GM18520 (cell line): Measurements from ENCODE around the gene HOXA6.

Source experiments
- ATAC-seq: cut with Tn5 transposase; IDR thresholded peaks from one replicate; pipeline ENCODE4 v1.9.1; 2021; ENCODE audit not compliant: unreplicated experiment

The HOXA6 gene

DNA sequence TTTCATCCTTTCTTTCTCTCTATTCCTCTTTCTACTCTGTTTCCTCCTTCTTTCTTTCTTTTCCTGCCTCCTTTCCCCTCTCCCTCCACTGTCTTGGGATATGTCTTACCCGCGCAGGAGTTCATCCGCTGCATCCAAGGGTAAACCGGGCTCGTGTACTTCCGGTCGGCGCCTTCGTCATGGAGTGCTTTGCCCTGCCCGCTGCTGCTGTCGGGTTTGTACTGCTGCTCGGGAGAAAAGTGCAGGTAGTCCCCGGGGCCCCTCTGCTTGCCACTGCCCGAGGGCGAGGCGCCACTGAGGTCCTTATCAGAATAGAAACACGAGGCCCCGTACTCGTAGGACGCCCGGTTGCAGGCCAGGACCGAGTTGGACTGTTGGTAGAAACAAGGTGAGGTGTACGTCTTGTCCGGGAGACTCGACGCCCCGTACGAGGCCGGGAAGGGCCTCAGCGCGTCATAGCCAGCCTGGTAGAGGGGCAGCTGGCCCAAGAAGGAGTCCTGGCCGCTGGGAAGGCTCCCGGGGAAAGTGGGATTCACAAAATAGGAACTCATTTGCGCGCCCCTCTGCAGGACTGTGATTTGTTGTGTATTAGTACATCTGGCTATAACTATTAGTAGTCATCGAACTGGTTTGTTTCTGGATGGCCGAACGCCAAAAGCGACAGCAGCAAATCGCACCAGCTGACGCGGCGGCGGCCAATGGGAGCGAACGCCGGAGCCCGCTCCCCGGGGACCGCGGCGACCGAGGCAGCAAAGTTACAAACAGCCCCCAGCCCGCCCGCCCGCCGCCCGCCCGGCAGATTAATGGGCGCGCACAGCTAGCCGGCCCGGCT lies at the start of gene HOXA6:
Gene HOXA6, minus strand, starts transcription at position 576 of the 832 bp plus-strand sequence. Its CDS starts 25 bp downstream, at position 551.
- ATAC-seq, result no peak

DNA sequence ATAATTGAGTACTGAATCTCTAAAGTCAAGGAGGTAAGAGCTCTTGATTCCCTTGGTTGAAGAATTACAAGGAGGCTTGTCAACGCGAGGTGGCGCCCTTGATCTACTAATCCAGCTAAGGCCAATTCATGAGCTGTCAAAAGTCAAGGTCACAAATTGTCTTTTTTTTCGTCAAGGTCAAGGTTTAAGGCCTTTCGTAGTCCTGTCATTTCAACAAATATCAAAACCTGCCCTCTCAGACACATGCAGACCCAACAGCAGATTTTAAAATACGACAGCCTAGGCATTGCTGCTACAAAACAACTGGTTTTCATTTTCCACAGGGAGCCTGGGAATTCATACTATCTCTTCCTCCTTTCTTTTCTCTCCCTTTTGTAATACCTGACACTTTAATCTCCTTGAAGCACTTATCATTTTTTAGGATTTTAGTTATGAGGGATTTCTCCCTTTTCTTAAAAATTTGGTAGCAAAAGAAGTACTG lies 48.8 kb upstream of the HOXA6 start:
- no peak for ATAC-seq

DNA sequence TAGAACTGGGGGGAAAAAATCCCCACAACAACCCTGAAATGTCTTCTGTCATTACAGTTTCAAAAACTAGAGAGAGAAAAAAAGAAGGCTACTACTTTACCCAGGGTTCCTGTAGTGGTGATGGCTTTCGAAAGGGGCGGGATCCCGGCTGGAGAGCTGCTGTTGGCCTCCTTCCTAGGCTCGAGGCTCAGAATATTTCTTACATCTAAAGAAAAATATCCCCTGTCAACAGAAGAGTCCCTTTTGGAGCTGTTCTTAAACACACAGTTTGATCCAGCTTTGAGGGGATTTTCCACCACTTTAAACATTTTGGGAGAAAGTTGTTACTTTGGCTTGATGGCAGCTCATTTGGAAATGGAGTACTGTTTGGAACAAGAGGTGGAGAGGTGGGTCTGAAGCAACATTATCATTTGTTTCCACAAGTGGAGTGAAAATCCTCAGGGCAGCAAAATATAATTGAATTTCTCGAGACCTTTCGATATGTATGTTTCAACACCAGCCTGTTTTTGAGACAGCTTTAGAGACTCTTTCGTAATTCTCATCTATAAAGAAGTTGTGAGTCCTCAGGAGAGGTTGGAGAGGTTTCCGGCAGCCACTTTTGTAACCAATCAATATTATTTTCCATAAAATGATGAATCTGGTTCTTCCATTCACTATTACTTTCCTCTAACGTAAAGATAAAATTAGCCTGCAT lies 47.3 kb upstream of the HOXA6 start:
- ATAC-seq, result no peak

DNA sequence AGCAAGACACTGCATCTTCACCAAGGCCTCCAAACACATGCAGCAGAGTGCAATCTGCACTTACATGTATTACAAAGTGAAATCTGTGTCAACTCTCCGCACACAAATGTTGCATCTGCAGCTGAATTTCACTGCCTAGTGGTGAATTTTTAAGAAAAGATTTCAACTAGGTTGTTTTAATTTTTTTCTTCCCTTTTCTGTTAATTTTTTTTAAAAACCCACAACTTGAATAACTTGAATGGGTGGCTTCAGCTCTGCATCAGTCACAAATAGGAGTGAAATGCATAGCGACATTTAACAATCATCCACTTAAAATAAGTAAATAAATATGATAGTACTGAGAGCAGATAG lies 46.4 kb upstream of the HOXA6 start:
- no peak for ATAC-seq

DNA sequence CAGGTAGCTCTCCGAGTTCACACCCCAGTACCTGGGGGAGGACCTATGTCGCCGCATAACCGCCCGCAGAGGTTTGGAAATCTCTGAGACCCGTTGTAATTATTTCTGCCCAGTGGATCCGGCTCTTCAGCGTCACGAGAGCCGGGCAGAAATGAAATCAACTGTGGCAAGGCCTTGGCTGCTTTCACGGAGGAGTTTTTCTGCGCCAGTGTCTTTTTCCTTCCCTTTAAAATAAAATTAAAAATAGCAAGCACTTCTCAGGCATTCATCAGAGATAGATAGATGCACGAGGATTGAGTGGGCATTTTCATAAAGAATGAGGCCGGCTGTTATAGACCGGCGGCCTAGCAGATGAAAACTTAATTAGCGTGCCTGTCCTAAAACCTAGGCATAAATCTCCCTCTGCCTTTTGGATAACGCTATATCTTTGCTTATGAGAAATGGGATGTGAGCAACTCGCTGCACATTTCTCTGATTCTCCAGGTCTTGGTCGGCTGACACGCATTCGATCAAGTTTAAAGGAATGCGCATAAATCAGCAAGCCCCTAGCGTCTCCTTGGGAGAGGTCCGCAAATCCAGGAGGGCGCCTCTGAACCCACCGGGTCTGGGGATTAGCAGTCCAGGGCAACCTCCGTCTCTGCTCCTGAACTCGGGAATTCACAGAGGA lies 45.9 kb upstream of the HOXA6 start:
- no peak for ATAC-seq

DNA sequence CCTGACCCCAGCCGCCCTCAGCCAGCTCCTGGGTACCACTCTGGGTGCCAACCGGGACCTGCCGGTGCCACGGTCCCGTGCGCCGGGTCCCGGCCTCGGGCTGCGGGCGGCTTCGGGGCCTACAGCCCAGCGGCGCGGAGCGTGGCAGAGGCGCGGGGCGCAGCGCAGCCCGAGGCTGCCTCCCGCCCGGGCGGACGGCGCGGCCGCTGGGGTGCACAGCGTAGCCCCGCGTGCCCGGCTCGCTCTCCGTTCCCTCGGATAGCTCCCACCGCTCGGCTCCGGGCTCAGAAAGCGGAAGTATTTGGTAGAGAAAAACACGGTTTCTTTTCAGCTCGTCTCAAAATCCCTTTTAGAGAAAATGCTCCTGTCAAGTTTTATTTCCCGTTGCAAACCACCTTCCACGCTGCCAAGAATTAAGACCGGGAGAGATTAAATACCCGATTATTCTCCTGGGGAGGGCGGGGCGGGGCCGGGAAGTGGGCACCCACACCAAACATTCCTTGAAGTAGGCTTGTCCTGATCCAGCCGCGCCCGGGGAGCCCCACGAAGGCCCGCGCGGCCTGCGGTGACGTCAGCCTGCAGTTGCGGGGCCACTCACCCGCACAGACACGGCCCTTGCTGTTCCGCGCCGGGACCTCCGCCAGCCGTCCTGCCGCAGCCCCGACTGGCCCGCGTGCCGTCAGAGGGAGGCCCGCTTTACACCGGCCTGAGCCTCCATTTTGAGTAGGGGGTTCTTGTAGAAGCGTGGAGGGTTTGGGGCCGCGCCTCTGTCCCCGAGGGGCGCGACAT lies 45.2 kb upstream of the HOXA6 start:
- no peak for ATAC-seq

DNA sequence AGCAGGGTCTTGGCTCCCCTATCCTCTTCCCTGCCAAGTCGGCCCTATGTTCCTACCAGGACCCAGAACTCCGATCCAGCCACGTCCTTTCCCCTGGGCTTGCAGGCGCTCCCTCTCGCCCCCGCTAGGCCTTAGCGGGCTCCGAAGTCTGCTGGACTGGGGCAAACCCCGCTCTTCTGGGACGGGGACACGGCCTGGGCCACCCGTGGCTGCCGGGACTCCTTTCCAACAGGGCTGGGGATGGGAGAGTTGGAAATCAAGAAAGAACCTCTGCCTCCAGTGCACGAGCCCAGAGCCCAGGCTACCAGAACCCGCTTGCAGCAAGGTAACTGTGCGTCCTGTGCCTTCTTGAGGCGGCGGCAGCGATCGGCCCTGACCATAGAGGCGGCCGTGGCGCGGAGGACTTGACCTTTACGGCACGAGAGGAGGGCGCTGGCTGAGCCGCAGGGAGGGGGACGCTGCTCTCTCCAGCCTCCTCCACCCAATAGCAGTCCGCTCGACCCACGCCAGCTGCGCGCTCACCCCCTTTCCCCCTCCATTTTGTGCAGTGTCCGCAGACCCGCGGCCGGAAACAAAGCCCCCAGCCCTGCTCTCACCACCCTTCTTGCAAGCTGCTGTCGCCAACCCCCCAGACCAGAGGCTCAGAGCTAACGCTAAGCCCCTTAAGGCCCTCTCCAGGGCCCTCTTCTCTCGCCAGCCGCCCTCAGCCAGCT lies 44.4 kb upstream of the HOXA6 start:
- ATAC-seq, result no peak

DNA sequence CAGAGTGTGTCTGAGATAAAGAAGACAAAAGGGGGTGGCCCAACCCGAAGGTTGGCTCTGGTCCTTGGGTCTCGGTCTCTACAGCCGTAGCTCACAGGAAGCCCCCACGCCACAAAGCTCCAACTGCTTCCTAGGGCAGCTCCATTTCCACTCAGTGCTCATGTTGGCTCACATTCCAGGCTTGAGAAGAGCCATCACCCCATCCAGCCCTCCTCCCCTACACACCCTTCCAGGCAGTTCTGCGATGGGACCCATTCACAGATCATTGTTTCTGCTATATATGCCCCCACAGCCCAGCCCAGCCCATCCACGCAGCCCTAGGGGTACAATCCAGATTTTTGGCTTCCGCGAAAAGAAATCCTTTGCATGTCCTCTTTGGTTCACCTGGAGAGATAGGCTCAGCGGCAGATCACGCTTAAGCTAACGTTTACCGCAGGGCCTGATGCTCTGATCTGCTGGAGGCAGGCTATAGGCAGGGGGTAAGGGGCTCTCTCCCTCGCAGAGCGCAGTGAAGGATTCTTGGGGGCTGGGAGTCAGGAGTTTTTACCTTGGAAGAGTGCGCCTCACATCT lies 43.7 kb upstream of the HOXA6 start:
- ATAC-seq, result no peak

DNA sequence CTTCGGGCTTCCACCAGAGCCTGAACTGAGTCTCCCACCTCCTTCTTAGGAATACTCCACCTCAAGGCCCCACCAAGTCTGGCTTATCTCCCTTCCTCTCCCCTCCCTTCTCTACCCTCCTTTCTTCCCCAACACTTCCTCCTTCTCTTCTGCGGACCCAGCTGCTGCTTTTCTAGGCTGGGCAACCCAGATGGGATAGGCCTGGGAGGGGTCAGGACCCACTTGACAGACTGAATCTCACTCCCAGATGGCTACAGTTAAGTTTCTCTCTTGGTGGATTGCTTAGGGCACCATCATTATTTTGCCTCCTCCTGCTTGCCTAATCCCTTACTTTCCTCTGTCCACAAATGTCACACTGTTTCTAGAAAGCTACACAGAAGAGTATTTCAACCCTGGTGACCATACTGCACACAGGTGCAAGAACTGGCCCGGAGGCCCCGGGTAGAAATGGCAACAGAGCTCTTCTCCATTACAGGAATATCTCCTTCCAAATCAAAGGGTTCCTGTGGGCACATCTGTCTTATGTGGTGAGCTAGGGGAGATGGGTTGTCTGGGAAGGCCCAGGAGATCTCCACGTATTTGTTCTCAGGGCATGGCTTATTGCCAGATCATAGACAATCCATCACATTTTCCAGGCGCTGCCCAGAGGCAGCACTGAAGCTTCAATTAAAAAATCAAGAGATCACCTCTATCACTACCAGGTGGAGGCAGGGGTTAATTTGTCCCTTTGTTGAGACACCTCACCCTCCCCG lies 42.6 kb upstream of the HOXA6 start:
- no peak for ATAC-seq

DNA sequence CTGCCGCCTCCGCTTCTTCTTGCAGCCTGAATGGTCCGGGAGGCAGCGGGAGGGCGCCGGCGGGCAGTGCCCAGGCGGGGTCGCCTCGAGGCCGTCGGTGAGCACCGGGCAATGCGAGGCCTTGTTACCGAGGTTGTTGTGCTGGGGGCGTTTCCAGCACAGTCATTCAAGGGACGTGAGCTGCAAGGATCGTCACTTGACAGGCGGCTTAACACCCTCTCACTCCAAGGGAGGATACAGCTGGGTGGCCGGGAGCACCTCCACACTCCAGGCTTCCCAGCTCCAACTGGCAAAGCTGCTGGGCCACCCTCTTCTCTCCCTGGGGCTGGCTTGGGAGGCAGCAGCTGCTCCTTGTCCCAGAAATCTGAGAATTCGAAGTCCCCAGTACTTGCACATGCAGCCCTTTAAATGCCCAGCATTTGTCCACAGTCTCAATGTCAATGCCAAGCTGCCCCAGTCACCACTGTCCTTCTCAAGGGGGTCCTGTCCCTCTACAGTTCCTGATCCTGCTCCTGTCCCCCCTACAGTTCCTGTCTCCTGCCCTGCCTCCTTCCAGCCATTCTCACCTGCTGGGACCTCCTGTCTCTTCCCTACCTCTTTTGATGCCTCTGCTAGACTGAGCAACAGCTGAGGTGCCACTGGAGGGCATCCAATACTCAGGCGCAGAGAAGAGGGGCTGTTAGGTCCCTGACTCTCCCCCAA lies 41.9 kb upstream of the HOXA6 start:
- no peak for ATAC-seq

DNA sequence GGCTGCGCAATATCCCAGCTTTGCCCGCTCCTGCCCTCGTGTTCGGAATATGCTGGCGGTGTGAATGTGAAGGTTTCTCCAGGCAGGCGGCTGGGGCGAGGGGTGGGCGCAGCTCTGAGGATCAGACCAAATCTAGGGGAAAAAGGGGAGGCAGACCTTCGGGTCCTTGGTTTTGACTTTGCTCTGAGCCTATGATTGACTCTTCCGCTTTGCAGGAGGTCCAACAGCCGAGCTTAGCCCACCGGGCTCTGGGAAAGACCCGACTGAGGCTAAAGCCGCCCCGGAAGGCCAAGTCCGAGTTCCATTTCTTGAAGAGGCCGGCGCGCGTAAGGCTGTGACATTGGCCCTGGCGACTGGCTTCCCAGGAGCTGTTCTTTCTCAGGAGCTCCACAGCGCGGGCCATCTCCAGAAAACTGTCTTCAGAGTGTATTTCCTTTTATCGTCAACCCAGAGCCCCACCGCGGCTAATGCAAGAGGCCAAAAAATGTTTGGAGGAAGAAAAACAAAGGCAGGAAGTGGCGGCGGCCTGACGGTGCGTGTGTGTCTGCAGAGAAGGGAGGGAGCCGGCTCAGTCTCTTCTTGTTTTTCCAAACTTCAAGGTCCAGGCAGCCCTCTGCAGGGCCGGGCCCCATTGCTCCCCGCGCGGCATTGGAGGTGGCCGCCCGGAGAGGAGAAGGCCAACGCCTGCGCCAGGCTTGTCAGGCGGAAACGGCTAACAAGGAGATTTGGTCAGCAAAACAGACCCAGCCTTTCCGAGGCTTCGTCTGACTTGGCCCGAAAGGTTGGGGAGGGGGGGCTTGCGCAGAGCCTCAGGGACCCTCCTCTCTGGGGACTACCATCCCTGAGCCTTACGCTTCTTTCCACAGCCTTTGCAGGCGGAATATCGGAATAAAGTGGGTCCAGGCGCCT lies 41.1 kb upstream of the HOXA6 start:
- no peak for ATAC-seq

DNA sequence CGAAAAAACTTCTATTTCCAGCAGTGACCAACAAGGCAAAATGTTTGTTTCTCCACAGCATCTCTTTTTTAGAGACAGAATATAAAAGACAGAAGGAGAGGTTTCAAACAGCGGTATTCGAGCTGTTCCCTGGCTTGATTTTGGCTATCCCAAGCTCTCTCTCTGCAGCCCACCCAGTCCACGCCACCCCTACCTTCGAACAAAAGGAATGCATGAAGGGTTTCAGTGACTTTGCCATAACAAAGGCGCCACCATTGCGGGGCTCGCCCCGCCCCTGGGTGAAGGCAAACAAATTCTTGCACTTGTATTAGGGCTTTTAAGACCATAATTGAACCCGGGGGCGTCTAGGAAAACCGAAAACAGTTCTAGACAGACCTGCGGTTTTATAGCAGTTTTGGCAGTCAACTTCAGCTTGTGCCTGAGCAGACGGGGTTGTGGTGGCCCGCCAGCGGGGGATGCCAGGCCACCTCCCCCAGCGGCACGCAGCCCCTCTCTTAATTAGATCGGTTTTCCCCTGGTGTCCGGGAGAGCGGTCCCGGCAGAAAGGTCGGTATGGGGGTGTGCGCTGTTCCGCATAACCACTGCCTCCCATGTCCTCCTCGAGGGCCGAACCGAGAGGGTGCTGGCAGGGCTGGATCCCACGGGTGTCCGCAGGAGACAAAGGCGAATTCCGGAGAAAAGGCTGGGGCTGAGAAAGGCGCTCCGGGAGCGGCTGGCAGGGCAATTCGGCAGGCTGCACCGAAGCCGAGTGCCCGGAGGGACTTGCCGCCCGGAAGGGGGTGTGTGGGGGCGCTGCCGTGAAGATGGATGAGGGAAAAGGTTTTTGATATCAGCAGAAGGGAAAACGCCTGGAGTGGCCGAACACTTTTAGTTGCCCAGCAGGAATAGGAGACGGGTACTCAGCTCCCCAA lies 40.2 kb upstream of the HOXA6 start:
- ATAC-seq, result no peak

DNA sequence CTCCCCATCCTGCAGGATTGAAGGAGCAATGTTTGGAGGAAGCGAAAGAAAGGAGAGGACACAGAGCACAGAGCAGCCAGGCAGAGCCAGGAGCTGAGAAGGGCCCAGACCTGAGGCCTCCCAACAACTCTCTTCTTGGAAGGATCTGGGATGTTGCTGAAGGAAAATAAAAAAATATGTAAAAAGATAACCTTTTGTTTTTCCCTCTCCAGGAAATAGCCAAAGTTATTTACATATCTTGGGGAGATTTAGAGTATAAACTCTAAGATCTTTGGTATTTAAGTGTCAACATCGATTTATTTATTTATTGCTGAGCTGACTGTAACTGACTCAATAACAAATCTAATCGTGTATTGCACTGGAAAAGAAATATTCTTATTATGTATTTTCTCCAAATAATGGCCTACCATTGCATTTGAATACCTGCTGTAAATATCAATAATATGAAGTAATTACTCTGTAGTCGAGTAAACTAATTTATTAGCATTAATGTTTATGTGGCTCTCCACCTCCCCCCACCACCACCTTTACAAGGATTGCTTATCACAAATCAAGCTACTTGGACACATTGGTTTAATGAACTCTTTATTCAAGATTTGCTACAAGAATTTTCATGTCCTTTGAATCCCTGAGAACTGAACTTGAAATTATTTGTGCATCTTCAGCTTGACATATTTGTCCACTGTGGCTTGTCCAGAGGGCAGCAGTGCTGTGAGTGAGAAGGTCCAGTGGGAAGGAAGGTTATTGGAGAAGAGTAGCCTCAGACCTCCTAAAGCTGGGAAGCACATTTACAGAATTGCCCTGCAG lies 39.3 kb upstream of the HOXA6 start:
- ATAC-seq, result no peak

DNA sequence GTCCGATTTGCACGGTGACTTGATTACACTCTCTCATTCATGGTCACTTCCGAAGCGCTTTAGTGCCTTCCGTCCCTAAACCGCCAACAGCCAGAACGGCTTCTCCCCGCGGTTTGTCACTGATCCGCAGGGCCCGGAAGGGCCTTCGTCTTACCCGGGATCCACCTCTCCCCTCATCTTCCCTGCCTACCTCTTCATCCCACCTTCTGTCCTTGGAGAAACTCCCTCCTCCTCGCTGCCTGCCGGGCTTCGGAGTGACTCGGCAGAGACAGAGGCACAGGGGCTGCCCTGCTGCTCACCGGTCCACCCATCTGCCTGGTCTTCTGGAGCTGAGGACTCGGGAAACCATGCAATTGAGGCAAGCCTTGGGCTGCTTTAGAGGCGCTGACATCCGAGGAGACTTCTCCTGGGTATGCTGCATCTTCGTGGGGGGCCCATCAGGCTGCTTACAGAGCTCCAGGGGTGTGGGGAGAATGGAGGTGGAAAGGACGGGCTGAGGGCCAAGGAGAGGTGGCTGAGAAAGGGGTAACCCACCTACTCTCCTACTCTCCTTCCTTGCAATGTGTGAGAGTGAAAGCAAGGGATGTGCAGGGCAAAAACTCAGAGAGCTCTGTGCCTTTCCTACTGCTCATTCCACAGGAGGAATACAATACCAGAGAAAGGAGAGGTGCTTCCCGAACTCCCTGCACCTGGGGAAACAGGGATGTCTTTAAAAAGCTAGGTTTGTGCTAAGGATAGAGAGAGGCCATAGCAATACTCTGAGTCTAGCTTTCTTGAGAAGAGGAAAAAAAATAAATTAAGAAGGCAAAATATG lies 38.5 kb upstream of the HOXA6 start:
- no peak for ATAC-seq
